MCF 10A (cell line): Measurements from ENCODE around the gene HTR7. TPM values are rescaled to one million over a fixed set of nuclear protein-coding genes. Genes with fewer than 3 reads are reported as not detected.
A peak's percentile ranks its signal among the peaks of the same experiment; 100 is the strongest.

Source experiments
- BruUV-seq: library from RNA; stranded (reverse); fragments of 400-500 nt; replicated peaks from 2 replicates; lab custom pipeline; 2021; lab: Mats Ljungman, UMichigan
- CTCF ChIA-PET: fragments of 300-600 bp; sonication (Branson Sonifier 250); formaldehyde crosslinking; extraction: SDS; loops from one replicate; lab custom pipeline; 2021; ENCODE audit warnings: antibody characterized with exemption, inconsistent platforms; lab: Yijun Ruan, JAX
- POLR2A ChIA-PET: fragments of 300-600, 350-650 bp; sonication (Branson Sonifier 250); formaldehyde crosslinking; extraction: SDS; loops from one replicate; lab custom pipeline; 2020; ENCODE audit warnings: antibody characterized with exemption, inconsistent platforms; lab: Yijun Ruan, JAX
- DNase-seq: peaks from one replicate; pipeline ENCODE4 v3.0.0-alpha.2; 2018; ENCODE audit not compliant: unreplicated experiment
- H3K27ac Mint-ChIP-seq: one replicate; pipeline ENCODE4 v1.8.0; 2022; ENCODE audit warnings: mild to moderate bottlenecking, low read depth, mixed read lengths; ENCODE audit not compliant: unreplicated experiment
- H3K27me3 Mint-ChIP-seq: one replicate; pipeline ENCODE4 v1.8.0; 2022; ENCODE audit warnings: mixed read lengths; ENCODE audit not compliant: insufficient read depth, unreplicated experiment
- H3K36me3 Mint-ChIP-seq: one replicate; pipeline ENCODE4 v1.8.0; 2022; ENCODE audit warnings: mild to moderate bottlenecking, moderate library complexity, mixed read lengths; ENCODE audit not compliant: insufficient read depth, unreplicated experiment
- H3K4me1 Mint-ChIP-seq: one replicate; pipeline ENCODE4 v1.8.0; 2022; ENCODE audit warnings: mixed read lengths; ENCODE audit not compliant: insufficient read depth, unreplicated experiment
- H3K4me3 Mint-ChIP-seq: one replicate; pipeline ENCODE4 v1.8.0; 2022; ENCODE audit warnings: mild to moderate bottlenecking, moderate library complexity, mixed read lengths; ENCODE audit not compliant: unreplicated experiment
- H3K9me3 Mint-ChIP-seq: one replicate; pipeline ENCODE4 v1.8.0; 2022; ENCODE audit warnings: mixed read lengths; ENCODE audit not compliant: unreplicated experiment
- CTCF ChIP-seq: fragments of 200-600 bp; IDR thresholded peaks from one replicate; pipeline ENCODE4 v1.8.0; 2022; ENCODE audit warnings: antibody characterized with exemption, mild to moderate bottlenecking; ENCODE audit not compliant: unreplicated experiment
- intact Hi-C: fragments of 100-400 bp; cut with micrococcal nuclease; formaldehyde crosslinking; loops from 2 replicates; pipeline ENCODE4 v1.14.1; 2022
- total RNA-seq: library from RNA; stranded (reverse); gene quantifications from 2 replicates; pipeline ENCODE4 v1.2.3, GENCODE V29; 2022

HTR7 gene
- total RNA-seq, 1 experiment from 2014 or later: 15.3 TPM

- Mint-ChIP-seq H3K27me3 (no peaks in the 10 kb centered on the region), H3K27ac (no peak overlapping the region), H3K4me1 (peaks cover 18% of the 10 kb centered on the region), H3K9me3 (no peaks in the 10 kb centered on the region), H3K4me3 (no peak overlapping the region), H3K36me3 (no peaks in the 10 kb centered on the region)
- TF ChIP-seq CTCF: no peak
- ChIA-PET POLR2A (interaction anchor here (0.6 kb wide), 1 partner anchor 90 kb away, joined by 3 read pairs; no protein-coding TSS in a partner anchor), CTCF (interaction anchor here (0.6 to 2.2 kb wide), 2 partner anchors 12 to 368 kb away, joined by 3 to 11 read pairs; no protein-coding TSS in a partner anchor)
- intact Hi-C loops: no loop called here
- no peak for DNase-seq
- no TSS peak for BruUV-seq
Observed at GRCh38 chr10:90775351-90776028, 82.3 kb downstream of the HTR7 start.

- DNase-seq: no peak
- Mint-ChIP-seq H3K27me3 (no peaks in the 10 kb centered on the region), H3K4me1 (peaks cover 3% of the 10 kb centered on the region), H3K36me3 (no peaks in the 10 kb centered on the region), H3K27ac (no peak overlapping the region), H3K9me3 (peaks cover 8% of the 10 kb centered on the region), H3K4me3 (no peak overlapping the region)
- CTCF ChIA-PET: interaction anchor here (0.7 to 1.3 kb wide), 4 partner anchors 17 to 94 kb away, joined by 3 to 5 read pairs (median 4); no protein-coding TSS in a partner anchor
- intact Hi-C loops: no loop called here
- no TSS peak for BruUV-seq
- no peak for TF ChIP-seq CTCF
- POLR2A ChIA-PET: interaction anchor here (0.6 to 1.0 kb wide), 3 partner anchors 15 to 329 kb away, joined by 3 to 4 read pairs (median 4); no protein-coding TSS in a partner anchor
Observed at GRCh38 chr10:90769946-90770841, 87.6 kb downstream of the HTR7 start.

GRCh38 chr10:90751107-90751997, 106.5 kb downstream of the HTR7 start:
- intact Hi-C loops: loop anchor here (1.0 to 2.0 kb wide), 5 partner anchors 37 to 958 kb away; partner anchors contain the start of gene RPP30
- Mint-ChIP-seq H3K4me3 (no peak overlapping the region), H3K9me3 (no peaks in the 10 kb centered on the region), H3K27ac (no peak overlapping the region), H3K4me1 (peaks cover 16% of the 10 kb centered on the region), H3K36me3 (peaks cover 6% of the 10 kb centered on the region), H3K27me3 (no peaks in the 10 kb centered on the region)
- peak; percentile 71 for DNase-seq
- ChIA-PET POLR2A (interaction anchor here (0.9 to 7.8 kb wide), 10 partner anchors 36 to 120 kb away, joined by 3 to 54 read pairs (median 4); partner anchors contain the start of genes HTR7 and RPP30), CTCF (interaction anchor here (0.6 to 9.6 kb wide), 26 partner anchors 8 to 1095 kb away, joined by 3 to 149 read pairs (median 5); partner anchors contain the start of gene RPP30)
- TF ChIP-seq CTCF: peak; percentile 91
- BruUV-seq: no TSS peak
